GM21825 (cell line): ENCODE data around the gene SORCS2.

Experiments
- ATAC-seq: cut with Tn5 transposase; IDR thresholded peaks from one replicate; pipeline ENCODE4 v1.9.1; 2021; ENCODE audit warnings: mild to moderate bottlenecking, moderate library complexity; ENCODE audit not compliant: unreplicated experiment

Gene SORCS2

GRCh38 chr4:7366180-7366945, 174.0 kb downstream of the SORCS2 start:
- ATAC-seq = no peak

GRCh38 chr4:7366954-7367353, 174.6 kb downstream of the SORCS2 start:
- ATAC-seq = no peak

- ATAC-seq = no peak
Observed at GRCh38 chr4:7367406-7367805, 175.1 kb downstream of the SORCS2 start.

- no peak for ATAC-seq
Observed at GRCh38 chr4:7367864-7368277, 175.5 kb downstream of the SORCS2 start.

- no peak for ATAC-seq
Observed at GRCh38 chr4:7368296-7368695, 176.0 kb downstream of the SORCS2 start.

GRCh38 chr4:7369511-7369910, 177.2 kb downstream of the SORCS2 start:
- no peak for ATAC-seq

- no peak for ATAC-seq
Observed at GRCh38 chr4:7370038-7370437, 177.7 kb downstream of the SORCS2 start.

- no peak for ATAC-seq
Observed at GRCh38 chr4:7371210-7371941, 179.0 kb downstream of the SORCS2 start.

GRCh38 chr4:7372673-7373072, 180.3 kb downstream of the SORCS2 start:
- ATAC-seq = no peak

- no peak for ATAC-seq
Observed at GRCh38 chr4:7374571-7374970, 182.2 kb downstream of the SORCS2 start.

GRCh38 chr4:7375427-7375826, 183.1 kb downstream of the SORCS2 start:
- ATAC-seq = no peak

GRCh38 chr4:7377223-7377865, 185.0 kb downstream of the SORCS2 start:
- ATAC-seq = no peak

GRCh38 chr4:7379186-7379585, 186.8 kb downstream of the SORCS2 start:
- no peak for ATAC-seq

GRCh38 chr4:7379719-7380118, 187.4 kb downstream of the SORCS2 start:
- no peak for ATAC-seq

- ATAC-seq = no peak
Observed at GRCh38 chr4:7381221-7381889, 189.0 kb downstream of the SORCS2 start.

GRCh38 chr4:7381890-7382633, 189.7 kb downstream of the SORCS2 start:
- ATAC-seq = no peak

GRCh38 chr4:7382634-7383014, 190.3 kb downstream of the SORCS2 start:
- ATAC-seq = no peak

- no peak for ATAC-seq
Observed at GRCh38 chr4:7383266-7383665, 190.9 kb downstream of the SORCS2 start.

- ATAC-seq = no peak
Observed at GRCh38 chr4:7384003-7384928, 191.9 kb downstream of the SORCS2 start.
